HG03457 (cell line): Measurements from ENCODE around the gene NXPE2.
"Not testable (repeated sequence)": the region's sequence is repeated elsewhere in the genome, so short reads cannot be mapped to it uniquely, and the experiment has no call there.

Experiments
- ATAC-seq: cut with Tn5 transposase; IDR thresholded peaks from one replicate; pipeline ENCODE4 v1.9.1; 2021; ENCODE audit warnings: moderate number of reproducible peaks; ENCODE audit not compliant: unreplicated experiment

The NXPE2 gene

DNA sequence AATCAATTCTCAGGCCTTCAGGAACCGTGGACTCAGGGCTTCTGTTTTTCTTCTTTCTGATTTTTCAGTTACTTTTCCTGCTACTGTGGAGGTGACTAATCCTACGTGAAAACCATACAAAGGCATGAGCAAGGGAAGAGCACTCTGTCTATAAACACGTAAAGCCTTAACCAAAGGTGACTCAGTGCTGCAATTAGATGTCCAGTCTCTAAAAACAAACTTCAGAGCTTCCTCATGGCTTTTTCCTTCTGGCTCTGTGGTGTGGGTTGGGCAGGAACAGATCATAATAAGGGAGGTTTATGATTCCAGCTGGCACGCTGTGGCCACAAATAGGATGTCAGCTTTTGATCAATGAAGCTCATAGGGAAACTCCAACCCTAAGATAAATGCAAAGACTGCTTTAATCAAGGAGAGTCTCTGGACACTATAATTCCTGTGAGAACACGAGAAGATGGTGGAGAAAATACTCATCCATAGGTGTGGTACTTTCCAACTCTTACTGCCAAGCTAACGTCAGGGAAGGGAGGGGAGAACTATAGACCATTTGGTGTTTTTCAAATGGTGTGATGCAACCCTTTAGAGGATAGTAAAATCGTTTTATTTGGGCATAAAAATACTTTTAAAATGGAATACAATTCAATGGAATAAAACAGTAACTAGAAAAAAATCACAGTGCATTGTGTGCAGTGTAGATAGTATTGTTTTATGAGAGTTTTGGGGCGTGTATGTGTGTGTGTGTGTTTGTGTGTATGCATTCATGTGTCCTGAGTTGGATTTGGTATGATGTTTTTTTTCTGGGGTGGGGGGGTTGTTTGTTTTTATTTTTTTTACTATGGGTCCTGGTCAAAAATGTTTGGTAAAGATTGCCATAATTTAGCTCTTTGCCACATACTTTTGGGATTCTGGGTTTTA, at the start of gene NXPE2:
NXPE2 (plus strand) TSS at position 403 of the 912 bp plus-strand sequence; CDS start at position 452, 49 bp downstream.
- ATAC-seq: no peak

DNA sequence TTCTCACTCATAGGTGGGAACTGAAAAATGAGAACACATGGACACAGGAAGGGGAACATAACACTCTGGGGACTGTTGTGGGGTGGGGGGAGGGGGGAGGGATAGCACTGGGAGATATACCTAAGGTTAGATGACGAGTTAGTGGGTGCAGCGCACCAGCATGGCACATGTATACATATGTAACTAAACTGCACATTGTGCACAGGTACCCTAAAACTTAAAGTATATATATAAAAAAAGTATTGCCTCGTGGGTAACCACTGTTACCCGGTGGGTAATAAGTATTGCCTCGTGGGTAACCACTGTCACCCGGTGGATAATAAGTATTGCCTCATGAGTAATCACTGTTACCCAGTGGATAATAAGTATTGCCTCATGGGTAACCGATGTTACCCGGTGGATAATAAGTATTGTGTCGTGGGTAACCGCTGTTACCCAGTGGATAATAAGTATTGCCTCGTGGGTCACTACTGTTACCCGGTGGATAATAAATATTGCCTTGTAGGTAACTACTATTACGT, 46.8 kb upstream of the NXPE2 start:
- ATAC-seq: not testable (repeated sequence)

GRCh38 chr11:114639440-114639839, 38.9 kb upstream of the NXPE2 start:
- not testable (repeated sequence) for ATAC-seq

DNA sequence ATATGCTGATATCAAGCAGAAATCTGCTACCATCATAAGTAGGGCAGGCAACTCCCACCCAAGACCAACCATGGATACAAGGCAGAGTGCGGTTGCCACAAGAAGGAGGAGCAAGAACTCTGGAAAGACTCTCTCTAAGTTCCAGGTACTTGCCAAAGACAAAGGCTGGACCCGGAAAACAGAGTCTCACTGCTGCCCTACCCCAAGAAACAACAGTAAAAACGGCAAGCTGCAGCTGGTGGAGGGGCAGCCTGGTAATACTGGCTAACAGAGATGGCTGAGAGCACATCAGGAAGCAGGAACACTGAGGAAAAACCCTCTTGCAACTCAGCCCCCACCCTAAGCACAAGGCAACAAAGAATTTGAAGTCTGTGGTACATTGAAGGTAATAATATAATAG, 27.7 kb upstream of the NXPE2 start:
- ATAC-seq: no peak

DNA sequence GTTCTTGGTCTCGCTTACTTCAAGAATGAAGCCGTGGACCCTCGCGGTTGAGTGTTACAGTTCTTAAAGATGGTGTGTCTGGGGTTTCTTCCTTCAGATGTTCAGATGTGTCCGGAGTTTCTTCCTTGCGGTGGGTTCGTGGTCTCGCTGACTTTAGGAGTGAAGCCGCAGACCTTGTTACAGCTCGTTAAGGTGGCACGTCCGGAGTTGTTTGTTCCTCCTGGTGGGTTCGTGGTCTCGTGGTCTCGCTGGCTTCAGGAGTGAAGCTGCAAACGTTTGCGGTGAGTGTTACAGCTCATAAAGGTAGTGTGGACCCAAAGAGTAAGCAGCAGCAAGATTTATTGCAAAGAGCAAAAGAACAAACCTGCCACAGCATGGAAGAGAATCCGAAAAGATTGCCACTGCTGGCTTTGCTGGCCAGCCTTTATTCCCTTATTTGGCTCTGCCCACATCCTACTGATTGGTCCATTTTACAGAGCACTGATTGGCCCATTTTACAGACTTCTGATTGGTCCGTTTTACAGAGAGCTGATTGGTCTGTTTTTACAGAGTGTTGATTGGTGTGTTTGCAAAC, 27.1 kb upstream of the NXPE2 start:
- no peak for ATAC-seq

GRCh38 chr11:114653148-114653547, 25.2 kb upstream of the NXPE2 start:
- ATAC-seq: no peak

- no peak for ATAC-seq
These were observed 13.7 kb upstream of the NXPE2 start for GRCh38 chr11:114664641-114665040.

- no peak for ATAC-seq
These were observed 11.6 kb upstream of the NXPE2 start for GRCh38 chr11:114666760-114667159.

- ATAC-seq: no peak
These were observed 10.2 kb upstream of the NXPE2 start for GRCh38 chr11:114668109-114668508.

- no peak for ATAC-seq
These were observed 4.7 kb upstream of the NXPE2 start for GRCh38 chr11:114673661-114674060.

DNA sequence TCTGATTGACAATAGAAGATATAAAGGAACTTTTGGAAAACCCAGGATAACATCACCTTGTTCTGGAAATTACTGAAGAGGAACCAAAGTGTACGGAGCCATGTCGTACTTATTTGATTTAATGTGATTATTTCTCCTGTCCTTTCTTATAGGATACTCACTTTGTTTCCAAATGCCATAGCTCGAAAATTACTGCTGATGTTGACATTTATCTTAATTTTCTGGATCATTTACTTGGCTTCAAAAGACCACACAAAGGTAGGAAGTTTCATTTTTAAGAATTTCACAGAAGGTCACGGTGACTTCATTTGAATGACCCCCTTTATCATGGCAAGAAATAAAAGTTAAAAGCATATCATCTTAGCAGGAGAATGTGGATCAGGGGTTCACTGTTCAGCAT, 1.2 kb downstream of the NXPE2 start:
- no peak for ATAC-seq

- ATAC-seq: no peak
These were observed 4.7 kb downstream of the NXPE2 start for GRCh38 chr11:114683007-114683406.

DNA sequence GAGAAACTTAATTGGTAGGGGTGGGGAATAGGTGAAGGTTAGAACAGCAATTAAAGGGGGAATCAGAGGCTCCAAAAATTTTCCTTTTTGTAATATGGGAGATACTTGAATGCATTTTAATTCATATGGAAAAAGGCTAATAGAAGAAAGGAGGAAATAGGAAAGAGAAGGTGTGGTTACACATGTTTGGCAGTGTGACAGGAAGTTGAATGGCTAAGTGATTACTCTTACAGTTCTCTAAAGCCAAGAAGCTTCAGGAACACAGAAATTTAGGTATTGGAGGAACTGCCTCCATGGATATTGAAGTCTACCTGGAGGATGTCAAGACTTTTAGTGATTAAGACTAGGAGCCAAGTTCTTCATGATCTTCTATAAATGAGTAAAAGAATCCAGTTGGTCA, 6.3 kb downstream of the NXPE2 start:
- ATAC-seq: no peak

- no peak for ATAC-seq
These were observed 6.8 kb downstream of the NXPE2 start for GRCh38 chr11:114685097-114685496.

DNA sequence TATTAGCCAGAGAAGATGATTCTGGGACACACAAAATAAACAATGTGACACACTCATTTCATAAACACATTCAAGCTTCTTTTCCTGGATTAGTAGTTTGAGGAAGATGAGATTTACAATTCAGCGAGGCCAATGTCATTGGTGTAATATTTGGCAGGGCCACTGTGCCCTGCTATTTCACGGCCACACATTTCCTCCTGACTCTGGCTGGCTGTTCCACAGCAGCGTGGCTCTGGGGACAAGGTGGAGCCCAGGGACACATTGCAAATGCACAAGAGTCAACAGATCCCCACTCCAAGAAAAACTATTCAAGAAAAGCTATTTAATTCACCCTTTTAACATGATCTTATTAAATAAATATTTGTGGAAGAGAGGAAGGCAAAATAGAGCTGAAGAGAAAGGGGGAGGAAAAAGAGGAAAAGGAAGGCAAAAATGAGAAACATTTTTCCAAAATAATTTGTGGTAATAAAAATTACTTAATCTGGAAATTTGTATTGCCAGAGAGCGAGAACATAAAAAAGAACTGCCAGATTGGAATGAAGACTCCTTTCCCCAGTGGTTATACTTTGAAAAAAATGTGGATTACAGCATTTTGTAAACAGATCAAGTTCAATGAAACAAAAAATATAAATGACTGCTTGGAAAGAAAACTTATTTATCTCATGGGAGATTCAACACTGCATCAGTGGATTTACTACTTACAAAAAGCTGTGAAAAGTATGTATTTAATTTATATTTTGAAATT, 27.1 kb downstream of the NXPE2 start:
- ATAC-seq: no peak

GRCh38 chr11:114709960-114710359, 31.6 kb downstream of the NXPE2 start:
- no peak for ATAC-seq

DNA sequence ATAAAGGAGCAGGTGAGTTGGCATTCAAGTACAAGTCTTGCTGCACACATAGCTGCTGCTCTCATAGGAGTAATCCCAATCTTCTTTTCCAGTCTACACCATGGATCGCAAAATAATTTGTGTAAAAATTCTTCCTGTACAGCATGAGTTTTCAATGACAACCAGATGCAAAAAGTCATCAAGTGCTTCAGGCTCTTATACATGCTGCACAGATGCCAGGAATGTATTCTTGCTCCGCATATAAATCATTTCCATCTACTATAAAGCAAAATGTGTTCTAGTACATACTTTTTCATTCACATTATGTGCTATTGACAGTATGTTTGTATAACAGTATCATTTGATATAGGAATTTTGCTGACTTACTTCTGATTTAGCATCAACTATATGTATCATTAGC, 35.4 kb downstream of the NXPE2 start:
- ATAC-seq: no peak

DNA sequence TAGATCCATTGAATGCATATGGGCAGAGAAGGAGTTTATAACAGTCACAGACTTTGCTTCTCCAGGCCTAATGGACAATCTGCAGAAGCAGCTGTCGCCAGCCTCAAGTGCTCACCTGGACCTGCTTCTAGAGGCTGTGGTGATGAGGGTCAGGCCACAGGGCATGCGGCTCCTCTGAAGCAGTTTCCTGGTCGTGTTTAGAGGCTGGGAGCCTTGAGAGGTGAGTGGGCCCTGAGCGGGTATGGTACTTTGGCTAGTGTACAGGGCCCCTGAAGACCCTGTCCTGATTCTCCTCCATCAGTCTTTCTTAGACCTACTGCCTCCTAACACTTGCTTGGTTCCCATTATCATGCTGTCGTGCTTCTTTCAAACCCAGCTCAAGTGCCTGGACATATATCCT, 41.2 kb downstream of the NXPE2 start:
- no peak for ATAC-seq

DNA sequence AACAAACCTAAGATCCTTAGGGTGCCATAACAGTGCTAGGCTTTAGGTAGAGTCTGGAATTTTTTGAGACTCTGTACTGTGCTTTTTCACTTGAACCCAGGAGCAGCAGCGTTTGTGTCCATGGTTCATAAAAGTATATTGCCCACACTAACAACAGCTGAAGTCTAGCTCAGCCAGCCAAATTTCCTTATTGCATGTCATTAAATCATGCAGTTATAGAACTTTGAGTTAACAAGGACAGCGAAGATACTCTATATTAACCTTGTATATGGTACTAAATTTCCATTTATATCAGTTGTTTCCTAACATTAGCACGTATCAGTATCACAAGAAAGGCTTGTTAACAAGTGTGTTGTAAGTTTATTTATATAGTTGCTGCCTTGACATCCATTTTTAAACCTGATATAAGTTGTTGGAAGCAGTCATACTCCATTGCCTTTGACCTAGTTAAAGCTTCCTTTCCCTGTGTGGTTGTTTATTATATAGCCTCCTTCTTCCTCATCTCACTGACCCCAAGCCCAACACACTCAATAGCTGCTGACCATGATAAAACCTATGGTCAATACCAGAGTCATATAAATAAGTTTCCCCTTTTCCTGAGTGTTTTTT, 46.7 kb downstream of the NXPE2 start:
- no peak for ATAC-seq

DNA sequence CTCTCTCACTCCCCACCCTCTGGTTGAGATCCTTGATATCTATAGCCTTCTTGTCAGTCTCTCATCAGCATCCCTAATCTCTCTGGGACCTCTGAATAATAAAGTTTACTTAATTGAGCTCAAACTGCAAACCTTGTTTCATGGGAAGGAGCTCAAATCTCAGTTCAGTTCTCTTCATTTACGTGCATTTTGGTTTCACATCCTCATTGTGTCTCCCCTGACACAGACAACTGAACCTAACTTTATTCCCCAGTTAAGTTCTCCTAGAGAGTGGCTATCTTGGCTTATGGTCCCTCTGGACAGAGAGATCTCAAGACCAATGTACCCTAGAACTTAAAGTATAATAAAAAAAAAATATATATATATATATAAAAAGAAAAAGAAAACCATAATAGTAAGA, 47.3 kb downstream of the NXPE2 start:
- ATAC-seq: no peak

GRCh38 chr11:114736806-114737205, 58.5 kb downstream of the NXPE2 start:
- no peak for ATAC-seq
